Neural crest cell (in vitro differentiated cells): ENCODE data around the gene LRRC15. TPM values are rescaled to one million over a fixed set of nuclear protein-coding genes. Genes with fewer than 3 reads are reported as not detected.

Experiments
- DNase-seq: peaks from one replicate; pipeline ENCODE4 v3.0.0; 2021; ENCODE audit warnings: low read depth, mixed read lengths, low spot score
- H3K27ac Mint-ChIP-seq: one replicate; pipeline ENCODE4 v1.8.0; 2021; ENCODE audit warnings: mild to moderate bottlenecking, mixed read lengths; ENCODE audit not compliant: unreplicated experiment
- H3K27me3 Mint-ChIP-seq: 2 replicates; pipeline ENCODE4 v1.8.0; 2021; ENCODE audit warnings: low read depth, mild to moderate bottlenecking, mixed read lengths
- H3K36me3 Mint-ChIP-seq: 2 replicates; pipeline ENCODE4 v1.8.0; 2021; ENCODE audit warnings: low read depth, mild to moderate bottlenecking, mixed read lengths
- H3K4me1 Mint-ChIP-seq: 2 replicates; pipeline ENCODE4 v1.8.0; 2021; ENCODE audit warnings: mixed read lengths
- H3K4me3 Mint-ChIP-seq: one replicate; pipeline ENCODE4 v1.8.0; 2021; ENCODE audit warnings: mild to moderate bottlenecking, mixed read lengths
- H3K9me3 Mint-ChIP-seq: 2 replicates; pipeline ENCODE4 v1.8.0; 2021; ENCODE audit warnings: mixed read lengths
- total RNA-seq: library from RNA; stranded (reverse); gene quantifications from 2 replicates; pipeline ENCODE4 v1.2.1, GENCODE V29; 2021
- TF ChIP-seq, protein P1 (sequence below): fragments of 200-600 bp; sonication (generic); conservative IDR thresholded peaks from 2 replicates; pipeline ENCODE4 v1.5.0; 2021; ENCODE audit warnings: antibody characterized with exemption, mild to moderate bottlenecking

The LRRC15 gene
- total RNA-seq, 1 donor from 2014 or later = not detected

GRCh38 chr3:194312743-194313281 is 56.7 kb downstream of the LRRC15 start:
- no peak for DNase-seq
- Mint-ChIP-seq H3K27ac (no peak overlapping the region), H3K27me3 (peaks cover 89% of the 10 kb centered on the region), H3K4me3 (no peak overlapping the region), H3K4me1 (peaks cover 34% of the 10 kb centered on the region), H3K36me3 (no peaks in the 10 kb centered on the region), H3K9me3 (no peaks in the 10 kb centered on the region)
- TF ChIP-seq, protein P1, sequence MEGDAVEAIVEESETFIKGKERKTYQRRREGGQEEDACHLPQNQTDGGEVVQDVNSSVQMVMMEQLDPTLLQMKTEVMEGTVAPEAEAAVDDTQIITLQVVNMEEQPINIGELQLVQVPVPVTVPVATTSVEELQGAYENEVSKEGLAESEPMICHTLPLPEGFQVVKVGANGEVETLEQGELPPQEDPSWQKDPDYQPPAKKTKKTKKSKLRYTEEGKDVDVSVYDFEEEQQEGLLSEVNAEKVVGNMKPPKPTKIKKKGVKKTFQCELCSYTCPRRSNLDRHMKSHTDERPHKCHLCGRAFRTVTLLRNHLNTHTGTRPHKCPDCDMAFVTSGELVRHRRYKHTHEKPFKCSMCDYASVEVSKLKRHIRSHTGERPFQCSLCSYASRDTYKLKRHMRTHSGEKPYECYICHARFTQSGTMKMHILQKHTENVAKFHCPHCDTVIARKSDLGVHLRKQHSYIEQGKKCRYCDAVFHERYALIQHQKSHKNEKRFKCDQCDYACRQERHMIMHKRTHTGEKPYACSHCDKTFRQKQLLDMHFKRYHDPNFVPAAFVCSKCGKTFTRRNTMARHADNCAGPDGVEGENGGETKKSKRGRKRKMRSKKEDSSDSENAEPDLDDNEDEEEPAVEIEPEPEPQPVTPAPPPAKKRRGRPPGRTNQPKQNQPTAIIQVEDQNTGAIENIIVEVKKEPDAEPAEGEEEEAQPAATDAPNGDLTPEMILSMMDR = no peak

- TF ChIP-seq, protein P1 = no peak
- Mint-ChIP-seq H3K27me3 (peaks cover 89% of the 10 kb centered on the region), H3K36me3 (no peaks in the 10 kb centered on the region), H3K4me3 (no peak overlapping the region), H3K27ac (no peak overlapping the region), H3K4me1 (peaks cover 34% of the 10 kb centered on the region), H3K9me3 (no peaks in the 10 kb centered on the region)
- DNase-seq = no peak
These were observed 57.3 kb downstream of the LRRC15 start for GRCh38 chr3:194312186-194312742.

- Mint-ChIP-seq H3K4me1 (peaks cover 42% of the 10 kb centered on the region), H3K27ac (no peak overlapping the region), H3K9me3 (no peaks in the 10 kb centered on the region), H3K4me3 (no peak overlapping the region), H3K36me3 (no peaks in the 10 kb centered on the region), H3K27me3 (peaks cover 88% of the 10 kb centered on the region)
- TF ChIP-seq, protein P1 = no peak
- no peak for DNase-seq
These were observed 58.5 kb downstream of the LRRC15 start for GRCh38 chr3:194311000-194311399.

DNA sequence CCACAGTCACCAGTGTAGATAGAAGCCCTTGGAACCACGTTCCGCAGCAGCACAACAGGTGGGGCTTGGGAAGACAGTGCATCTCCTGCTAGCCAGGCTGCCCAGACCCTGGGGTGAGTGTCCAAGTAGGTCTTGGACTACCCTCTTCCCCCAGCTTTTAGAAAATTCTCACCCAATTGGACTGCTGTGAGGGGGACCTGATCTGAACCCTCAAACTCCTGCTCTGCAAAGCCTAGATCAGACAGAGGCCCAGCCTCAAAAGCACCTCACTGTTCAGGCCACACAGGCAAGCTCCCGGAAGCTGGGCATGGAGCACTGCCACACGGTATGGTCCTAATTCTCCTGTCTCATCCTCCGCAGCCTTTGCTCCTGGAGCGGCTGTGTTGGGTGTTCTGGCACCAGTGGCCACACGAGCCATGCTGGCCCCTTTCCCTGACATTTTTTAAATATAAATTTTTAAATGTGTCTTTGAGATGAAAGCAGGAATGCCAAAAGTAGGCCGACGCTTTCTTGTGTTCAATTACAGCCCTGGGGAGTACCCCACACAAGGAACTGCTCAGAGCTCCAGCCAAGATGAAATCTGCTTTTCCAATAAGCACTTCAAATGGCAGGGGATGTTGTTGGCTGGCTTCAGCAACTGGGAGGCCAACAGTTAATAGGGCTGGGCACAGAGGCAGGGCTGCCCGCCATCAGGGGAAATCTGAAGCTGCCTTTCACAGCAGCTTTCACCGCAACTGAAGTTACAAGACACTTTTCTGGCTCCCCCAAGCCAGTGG is 59.3 kb downstream of the LRRC15 start:
- H3K4me1 Mint-ChIP-seq = peaks cover 43% of the 10 kb centered on the region
- H3K9me3 Mint-ChIP-seq = no peaks in the 10 kb centered on the region
- TF ChIP-seq, protein P1 = no peak
- H3K27ac Mint-ChIP-seq = no peak overlapping the region
- no peak for DNase-seq
- peaks cover 90% of the 10 kb centered on the region for H3K27me3 Mint-ChIP-seq
- no peaks in the 10 kb centered on the region for H3K36me3 Mint-ChIP-seq
- H3K4me3 Mint-ChIP-seq = no peak overlapping the region

- Mint-ChIP-seq H3K9me3 (no peaks in the 10 kb centered on the region), H3K36me3 (no peaks in the 10 kb centered on the region), H3K27me3 (peaks cover 84% of the 10 kb centered on the region), H3K4me1 (peaks cover 43% of the 10 kb centered on the region), H3K4me3 (no peak overlapping the region), H3K27ac (no peak overlapping the region)
- no peak for DNase-seq
- TF ChIP-seq, protein P1 = no peak
These were observed 60.7 kb downstream of the LRRC15 start for GRCh38 chr3:194308601-194309449.
